ENCODE measurements around the gene B3GNT7.
A peak's percentile ranks its signal among the peaks of the same experiment; 100 is the strongest.

B3GNT7 gene

GRCh38 chr2:231351648-231352047 is 43.9 kb upstream of the B3GNT7 start:
- DNase-seq: no peak
- in situ Hi-C loops (cut with HindIII; ENCODE audit: low pct_ligation_motif_present, low sequenced_read_pairs): no loop called here
- Histone ChIP-seq H3K27me3 (replicated peaks) (no peaks in the 10 kb centered on the region), H3K36me3 (replicated peaks) (no peaks in the 10 kb centered on the region), H3K27ac (no peak overlapping the region), H3K4me3 (ENCODE audit: low read depth, low read length) (no peak overlapping the region)
- TF ChIP-seq CTCF (IDR thresholded peaks at IDR 0.05; ENCODE audit: low read depth, low read length, missing control alignments): no peak

- Histone ChIP-seq H3K27me3 (replicated peaks) (no peaks in the 10 kb centered on the region), H3K27ac (no peak overlapping the region), H3K4me3 (ENCODE audit: low read depth, low read length) (no peak overlapping the region), H3K36me3 (replicated peaks) (no peaks in the 10 kb centered on the region)
- no peak for TF ChIP-seq CTCF (IDR thresholded peaks at IDR 0.05; ENCODE audit: low read depth, low read length, missing control alignments)
- in situ Hi-C loops (cut with HindIII; ENCODE audit: low pct_ligation_motif_present, low sequenced_read_pairs): no loop called here
- no peak for DNase-seq
Observed at GRCh38 chr2:231353469-231353868, 42.0 kb upstream of the B3GNT7 start.

- peak; percentile 22 for TF ChIP-seq CTCF (IDR thresholded peaks at IDR 0.05; ENCODE audit: low read depth, low read length, missing control alignments)
- no peak overlapping the region for H3K27ac ChIP-seq
- no peaks in the 10 kb centered on the region for H3K27me3 ChIP-seq (replicated peaks)
- no peaks in the 10 kb centered on the region for H3K36me3 ChIP-seq (replicated peaks)
- peak; percentile 26 for DNase-seq
- in situ Hi-C loops (cut with HindIII; ENCODE audit: low pct_ligation_motif_present, low sequenced_read_pairs): no loop called here
- H3K4me3 ChIP-seq (ENCODE audit: low read depth, low read length): no peak overlapping the region
Observed at GRCh38 chr2:231355508-231356465, 39.7 kb upstream of the B3GNT7 start.

- Histone ChIP-seq H3K4me3 (ENCODE audit: low read depth, low read length) (no peak overlapping the region), H3K36me3 (replicated peaks) (no peaks in the 10 kb centered on the region), H3K27ac (no peak overlapping the region), H3K27me3 (replicated peaks) (no peaks in the 10 kb centered on the region)
- TF ChIP-seq CTCF (IDR thresholded peaks at IDR 0.05; ENCODE audit: low read depth, low read length, missing control alignments): no peak
- no peak for DNase-seq
- in situ Hi-C loops (cut with HindIII; ENCODE audit: low pct_ligation_motif_present, low sequenced_read_pairs): no loop called here
Observed at GRCh38 chr2:231356466-231356844, 39.1 kb upstream of the B3GNT7 start.

GRCh38 chr2:231357048-231357447 is 38.5 kb upstream of the B3GNT7 start:
- in situ Hi-C loops (cut with HindIII; ENCODE audit: low pct_ligation_motif_present, low sequenced_read_pairs): no loop called here
- H3K4me3 ChIP-seq (ENCODE audit: low read depth, low read length): no peak overlapping the region
- H3K27ac ChIP-seq: no peak overlapping the region
- no peaks in the 10 kb centered on the region for H3K27me3 ChIP-seq (replicated peaks)
- no peak for TF ChIP-seq CTCF (IDR thresholded peaks at IDR 0.05; ENCODE audit: low read depth, low read length, missing control alignments)
- DNase-seq: no peak
- H3K36me3 ChIP-seq (replicated peaks): no peaks in the 10 kb centered on the region

All from brain microvascular endothelial cell (primary cell).